Lower leg skin (tissue), 4 donors: ENCODE data around the gene KIAA0513. TPM values are rescaled to one million over a fixed set of nuclear protein-coding genes. Genes with fewer than 3 reads are reported as not detected.
"Not testable (repeated sequence)": the region's sequence is repeated elsewhere in the genome, so short reads cannot be mapped to it uniquely, and the experiment has no call there.

Experiments used
- DNase-seq, 2 donors: peaks; one replicate each; pipeline ENCODE4 v3.0.0-alpha.2; 2019; ENCODE audit warnings: low spot score in 2 of 2
- H3K4me3 ChIP-seq: fragments of 200-600 bp; sonication (generic); 2 replicates; pipeline ENCODE4 v1.5.1; 2017; ENCODE audit warnings: mild to moderate bottlenecking, low read depth; ENCODE audit not compliant: poor library complexity, severe bottlenecking
- CTCF ChIP-seq, 3 donors: fragments of 450-650 bp; IDR thresholded peaks; one replicate each; pipeline ENCODE4 v1.5.1; 2016; ENCODE audit warnings: antibody characterized with exemption in 3 of 3, mild to moderate bottlenecking in 3 of 3, moderate library complexity in 2 of 3
- POLR2A ChIP-seq, 2 donors: fragments of 450-650 bp; IDR thresholded peaks; one replicate each; pipeline ENCODE4 v1.6.1; 2016 to 2017; ENCODE audit warnings: antibody characterized with exemption in 2 of 2, mild to moderate bottlenecking in 1 of 2, moderate library complexity in 1 of 2
- WGBS, 2 donors: methylation state at CpG; one replicate each; pipeline ENCODE4 v1.1.5; 2018; 5-methylcytosine and 5-hydroxymethylcytosine counted together
- intact Hi-C: fragments of 100-400 bp; cut with DNase I; formaldehyde crosslinking; loops from one replicate; pipeline ENCODE4 v1.15.0; 2023; ENCODE audit warnings: low total_unique reads
- total RNA-seq, 4 donors: library from RNA; depleted of rRNA; stranded (reverse); fragments of >200 nt; gene quantifications; one replicate each; pipeline ENCODE4 v1.1.0, GENCODE V29; 2016

Gene KIAA0513
- total RNA-seq, 4 donors from 2014 or later, result 37.5 to 48.1 (median 39.2) TPM

GRCh38 chr16:85120006-85120340, 92.4 kb downstream of the KIAA0513 start:
- DNase-seq, result no peak
- intact Hi-C loops, result loop anchor here (10.0 kb wide), 1 partner anchor 125 kb away; no protein-coding TSS in a partner anchor
- 81 to 86% methylated on average over 4 of the region's 4 CpGs for WGBS, 2 donors
- H3K4me3 ChIP-seq, result no peak overlapping the region
- TF ChIP-seq CTCF (IDR thresholded peaks at IDR 0.05) (no peak), POLR2A (IDR thresholded peaks at IDR 0.05) (no peak)

- 91 to 95% methylated on average over 6 of the region's 6 CpGs for WGBS, 2 donors
- DNase-seq, H3K4me3 ChIP-seq: not testable (repeated sequence)
- intact Hi-C loops, result loop anchor here (10.0 kb wide), 1 partner anchor 121 kb away; no protein-coding TSS in a partner anchor
Measured at GRCh38 chr16:85123441-85123840, 95.8 kb downstream of the KIAA0513 start.

GRCh38 chr16:85123891-85124635, 96.5 kb downstream of the KIAA0513 start:
- intact Hi-C loops, result loop anchor here (10.0 kb wide), 1 partner anchor 121 kb away; no protein-coding TSS in a partner anchor
- peak; percentile 43 to 93 for DNase-seq
- no peak overlapping the region for H3K4me3 ChIP-seq
- TF ChIP-seq POLR2A (IDR thresholded peaks at IDR 0.05) (no peak), CTCF (IDR thresholded peaks at IDR 0.05) (no peak)
- 54 to 72% methylated on average over 30 to 33 of the region's 34 CpGs for WGBS, 2 donors

- no peak overlapping the region for H3K4me3 ChIP-seq
- WGBS, 2 donors, result 85 to 86% methylated on average over 11 of the region's 11 CpGs
- DNase-seq, result no peak
- intact Hi-C loops, result loop anchor here (10.0 kb wide), 1 partner anchor 120 kb away; no protein-coding TSS in a partner anchor
- TF ChIP-seq CTCF (IDR thresholded peaks at IDR 0.05), result no peak
- no peak for TF ChIP-seq POLR2A (IDR thresholded peaks at IDR 0.05)
Measured at GRCh38 chr16:85124636-85125346, 97.2 kb downstream of the KIAA0513 start.

GRCh38 chr16:85125570-85126393, 98.2 kb downstream of the KIAA0513 start:
- 72 to 81% methylated on average over 16 of the region's 16 CpGs for WGBS, 2 donors
- H3K4me3 ChIP-seq, result no peak overlapping the region
- TF ChIP-seq CTCF (IDR thresholded peaks at IDR 0.05) (no peak), POLR2A (IDR thresholded peaks at IDR 0.05) (no peak)
- intact Hi-C loops, result loop anchor here (10.0 kb wide), 1 partner anchor 119 kb away; no protein-coding TSS in a partner anchor
- no peak for DNase-seq

GRCh38 chr16:85126394-85126704, 98.8 kb downstream of the KIAA0513 start:
- no peak overlapping the region for H3K4me3 ChIP-seq
- 51 to 67% methylated on average over 11 to 12 of the region's 12 CpGs for WGBS, 2 donors
- intact Hi-C loops, result loop anchor here (10.0 kb wide), 1 partner anchor 118 kb away; no protein-coding TSS in a partner anchor
- DNase-seq, result no peak
- no peak for TF ChIP-seq POLR2A (IDR thresholded peaks at IDR 0.05)
